IMR-90 (cell line): ENCODE measurements around the gene BEX3. TPM values are rescaled to one million over a fixed set of nuclear protein-coding genes. Genes with fewer than 3 reads are reported as not detected.

Experiments
- ATAC-seq: fragments of 200-7000 bp; cut with Tn5 transposase; 2 replicates; pipeline ENCODE4 v1.9.1; 2020; ENCODE audit warnings: low read depth, mild to moderate bottlenecking, moderate library complexity
- BruUV-seq: library from RNA; stranded (reverse); fragments of 400-500 nt; replicated peaks from 2 replicates; lab custom pipeline; 2021; lab: Mats Ljungman, UMichigan
- CTCF ChIA-PET: fragments of 300-600 bp; formaldehyde crosslinking; extraction: SDS; loops from one replicate; lab custom pipeline; 2021; ENCODE audit warnings: antibody characterized with exemption; lab: Yijun Ruan, JAX
- POLR2A ChIA-PET: fragments of 300-600 bp; sonication (Branson Sonifier 250); formaldehyde crosslinking; loops from one replicate; lab custom pipeline; 2022; ENCODE audit warnings: antibody characterized with exemption; ENCODE audit not compliant: unreplicated experiment; lab: Charles Lee
- DNase-seq: peaks from one replicate; pipeline ENCODE4 v3.0.0; 2013
- H2AFZ ChIP-seq: replicated peaks from 2 replicates; pipeline ENCODE3; 2013; ENCODE audit warnings: low read length, mild to moderate bottlenecking; ENCODE audit not compliant: poor library complexity
- H2AK5ac ChIP-seq: 2 replicates; pipeline ENCODE4 v1.6.1; 2013; ENCODE audit warnings: low read depth, low read length, inconsistent platforms
- H2AK9ac ChIP-seq: replicated peaks from 2 replicates; pipeline ENCODE3; 2013; ENCODE audit warnings: mild to moderate bottlenecking, low read depth, low read length, moderate library complexity; ENCODE audit not compliant: poor library complexity
- H2BK120ac ChIP-seq: 2 replicates; pipeline ENCODE4 v1.6.1; 2013; ENCODE audit warnings: low read depth, low read length, inconsistent platforms
- H2BK15ac ChIP-seq: 3 replicates; pipeline ENCODE4 v1.6.1; 2013; ENCODE audit warnings: low read depth, low read length, inconsistent platforms
- H2BK20ac ChIP-seq: 2 replicates; pipeline ENCODE4 v1.6.1; 2013; ENCODE audit warnings: low read depth, mild to moderate bottlenecking, inconsistent platforms, low read length, moderate library complexity
- H2BK5ac ChIP-seq: 2 replicates; pipeline ENCODE4 v1.6.1; 2013; ENCODE audit warnings: mild to moderate bottlenecking, low read depth, low read length, inconsistent platforms; ENCODE audit not compliant: poor library complexity, severe bottlenecking
- H3K14ac ChIP-seq: replicated peaks from 2 replicates; pipeline ENCODE4 v1.6.1; 2013; ENCODE audit warnings: low read depth, low read length, inconsistent platforms
- H3K18ac ChIP-seq: 2 replicates; pipeline ENCODE4 v1.6.1; 2013; ENCODE audit warnings: low read depth, low read length, control low read depth
- H3K23ac ChIP-seq: 2 replicates; pipeline ENCODE4 v1.6.1; 2013; ENCODE audit warnings: low read depth, low read length, inconsistent platforms
- H3K27ac ChIP-seq: 2 replicates; pipeline ENCODE4 v1.5.1; 2013; ENCODE audit warnings: mild to moderate bottlenecking, control low read depth, low read length; ENCODE audit not compliant: insufficient read depth
- H3K27me3 ChIP-seq: 2 replicates; pipeline ENCODE4 v1.6.1; 2013; ENCODE audit warnings: low read length; ENCODE audit not compliant: control insufficient read depth, insufficient read depth
- H3K36me3 ChIP-seq: 2 replicates; pipeline ENCODE4 v1.6.1; 2013; ENCODE audit warnings: low read length, mixed read lengths; ENCODE audit not compliant: control insufficient read depth, insufficient read depth
- H3K4ac ChIP-seq: 2 replicates; pipeline ENCODE4 v1.6.1; 2013; ENCODE audit warnings: low read depth, low read length, inconsistent platforms
- H3K4me1 ChIP-seq: 2 replicates; pipeline ENCODE4 v1.6.1; 2013; ENCODE audit warnings: low read length, mixed read lengths; ENCODE audit not compliant: control insufficient read depth, insufficient read depth
- H3K4me2 ChIP-seq: 2 replicates; pipeline ENCODE4 v1.6.1; 2013; ENCODE audit warnings: low read depth, mild to moderate bottlenecking, control low read depth, low read length, moderate library complexity
- H3K4me3 ChIP-seq: 2 replicates; pipeline ENCODE4 v1.5.1; 2013; ENCODE audit warnings: low read depth, mild to moderate bottlenecking, control low read depth, low read length, moderate library complexity; ENCODE audit not compliant: insufficient read depth
- H3K56ac ChIP-seq: 2 replicates; pipeline ENCODE4 v1.6.1; 2013; ENCODE audit warnings: low read length, inconsistent platforms; ENCODE audit not compliant: insufficient read depth; ENCODE audit errors: extremely low read depth
- H3K79me1 ChIP-seq, 2 experiments: 2 replicates each; pipeline ENCODE4 v1.6.1; 2013; ENCODE audit warnings: low read length in 2 of 2, inconsistent platforms in 1 of 2, low read depth in 1 of 2
- H3K9ac ChIP-seq: 2 replicates; pipeline ENCODE4 v1.6.1; 2013; ENCODE audit warnings: low read depth, low read length, control low read depth
- H3K9me1 ChIP-seq: 2 replicates; pipeline ENCODE4 v1.6.1; 2013; ENCODE audit warnings: low read length, inconsistent platforms; ENCODE audit not compliant: insufficient read depth
- H3K9me3 ChIP-seq: 2 replicates; pipeline ENCODE4 v1.6.1; 2013; ENCODE audit warnings: low read length; ENCODE audit not compliant: control insufficient read depth, insufficient read depth
- H4K20me1 ChIP-seq: 2 replicates; pipeline ENCODE4 v1.6.1; 2013; ENCODE audit warnings: low read length, inconsistent platforms; ENCODE audit not compliant: insufficient read depth
- H4K5ac ChIP-seq: 2 replicates; pipeline ENCODE4 v1.6.1; 2013; ENCODE audit warnings: mild to moderate bottlenecking, low read depth, low read length, control low read depth
- H4K8ac ChIP-seq, 2 experiments: 2 replicates each; pipeline ENCODE4 v1.6.1; 2013; ENCODE audit warnings: low read depth in 2 of 2, low read length in 2 of 2, control low read depth in 1 of 2, inconsistent platforms in 1 of 2
- H4K91ac ChIP-seq: 2 replicates; pipeline ENCODE4 v1.6.1; 2013; ENCODE audit warnings: low read depth, low read length, inconsistent platforms; ENCODE audit not compliant: insufficient read depth
- MAFK ChIP-seq: IDR thresholded peaks from 2 replicates; pipeline ENCODE4 v1.6.1; 2012; ENCODE audit warnings: low read depth, low read length, improper control_type of control experiment
- MXI1 ChIP-seq: IDR thresholded peaks from 2 replicates; pipeline ENCODE4 v1.6.1; 2012; ENCODE audit warnings: low read depth, mild to moderate bottlenecking, low read length, moderate library complexity, borderline replicate concordance
- WGBS, 2 experiments: methylation state at CpG; one replicate each; pipeline versions ENCODE4 v1.1.5 to v1.1.7; 2013; ENCODE audit warnings: missing lambda C conversion rate in 2 of 2; ENCODE audit not compliant: insufficient read length in 1 of 2; ENCODE audit errors: extremely low coverage in 2 of 2; 5-methylcytosine and 5-hydroxymethylcytosine counted together
- dilution Hi-C: fragments of 300-500 bp; cut with HindIII; formaldehyde crosslinking; loops from one replicate; pipeline ENCODE4 v1.14.3; 2018; ENCODE audit warnings: low sequenced_read_pairs; ENCODE audit not compliant: unreplicated experiment
- in situ Hi-C: fragments of 300-500 bp; cut with MboI; formaldehyde crosslinking; loops from 3 replicates; pipeline ENCODE4 v1.14.3; 2019; ENCODE audit warnings: low sequenced_read_pairs, inconsistent platforms, mixed read lengths
- intact Hi-C: fragments of 100-400 bp; cut with micrococcal nuclease; formaldehyde crosslinking; loops from 2 replicates; pipeline ENCODE4 v1.10.0; 2022
- polyA plus RNA-seq, 3 experiments: library from polyadenylated mRNA; depleted of rRNA; stranded (reverse); fragments of >200 nt; gene quantifications; 2 replicates each; pipeline ENCODE4 v1.2.3, GENCODE V29; 2012; ENCODE audit warnings: low replicate concordance in 1 of 3
- total RNA-seq: library from RNA; depleted of rRNA; stranded (reverse); fragments of >200 nt; gene quantifications from 2 replicates; pipeline ENCODE4 v1.2.3, GENCODE V29; 2012
- TF ChIP-seq, protein P1 (sequence below): conservative IDR thresholded peaks from 2 replicates; pipeline ENCODE4 v1.5.1; 2012; ENCODE audit warnings: mild to moderate bottlenecking, low read depth, low read length, improper control_type of control experiment

BEX3 gene
- total and polyA plus RNA-seq, 2 of the 4 experiments (the other 2 are of a cell fraction), result 114 to 409 TPM

DNA sequence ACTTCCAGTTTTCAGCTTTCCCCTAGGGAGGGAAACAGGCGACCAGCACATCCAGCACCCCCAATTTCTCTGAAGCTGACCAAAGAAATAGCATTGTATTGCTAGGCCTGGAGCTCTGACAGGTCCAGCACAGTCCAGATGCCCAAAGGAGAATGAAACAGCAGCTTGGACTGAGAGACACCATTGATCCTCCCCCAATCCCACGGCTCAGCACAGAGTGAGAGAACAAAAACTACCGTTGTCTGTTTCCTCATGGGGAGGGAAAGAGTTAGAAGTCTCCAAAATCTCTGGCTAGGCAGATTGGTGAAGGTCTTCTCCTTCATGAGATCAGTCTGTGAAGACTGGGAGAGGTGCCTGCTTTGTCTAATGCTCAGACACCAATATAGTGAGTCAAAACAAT, 37.7 kb upstream of the BEX3 start:
- Histone ChIP-seq H3K4ac (no peak overlapping the region), H2BK15ac (no peak overlapping the region), H3K4me3 (no peak overlapping the region), H3K4me2 (no peak overlapping the region), H3K4me1 (no peaks in the 10 kb centered on the region), H2BK5ac (no peak overlapping the region), H3K27ac (no peak overlapping the region), H3K56ac (no peak overlapping the region), H3K36me3 (no peaks in the 10 kb centered on the region), H3K23ac (no peak overlapping the region), H2BK20ac (no peak overlapping the region), H2AFZ (no peak overlapping the region), H4K5ac (no peak overlapping the region), H3K9me3 (no peaks in the 10 kb centered on the region), H3K27me3 (peaks cover 24% of the 10 kb centered on the region), H4K91ac (no peak overlapping the region), H2AK9ac (no peak overlapping the region), H3K9me1 (no peaks in the 10 kb centered on the region), H3K79me1 (no peaks in the 10 kb centered on the region), H2AK5ac (no peak overlapping the region), H4K8ac (no peak overlapping the region), H3K14ac (no peak overlapping the region), H2BK120ac (no peak overlapping the region), H4K20me1 (no peaks in the 10 kb centered on the region), H3K9ac (no peak overlapping the region), H3K18ac (no peak overlapping the region)
- BruUV-seq, result no TSS peak
- DNase-seq (no peak), ATAC-seq (no peak)
- WGBS, 2 experiments, result no CpG with 5 or more reads among the region's 3 CpGs
- TF ChIP-seq MAFK, result no peak
- TF ChIP-seq, protein P1, sequence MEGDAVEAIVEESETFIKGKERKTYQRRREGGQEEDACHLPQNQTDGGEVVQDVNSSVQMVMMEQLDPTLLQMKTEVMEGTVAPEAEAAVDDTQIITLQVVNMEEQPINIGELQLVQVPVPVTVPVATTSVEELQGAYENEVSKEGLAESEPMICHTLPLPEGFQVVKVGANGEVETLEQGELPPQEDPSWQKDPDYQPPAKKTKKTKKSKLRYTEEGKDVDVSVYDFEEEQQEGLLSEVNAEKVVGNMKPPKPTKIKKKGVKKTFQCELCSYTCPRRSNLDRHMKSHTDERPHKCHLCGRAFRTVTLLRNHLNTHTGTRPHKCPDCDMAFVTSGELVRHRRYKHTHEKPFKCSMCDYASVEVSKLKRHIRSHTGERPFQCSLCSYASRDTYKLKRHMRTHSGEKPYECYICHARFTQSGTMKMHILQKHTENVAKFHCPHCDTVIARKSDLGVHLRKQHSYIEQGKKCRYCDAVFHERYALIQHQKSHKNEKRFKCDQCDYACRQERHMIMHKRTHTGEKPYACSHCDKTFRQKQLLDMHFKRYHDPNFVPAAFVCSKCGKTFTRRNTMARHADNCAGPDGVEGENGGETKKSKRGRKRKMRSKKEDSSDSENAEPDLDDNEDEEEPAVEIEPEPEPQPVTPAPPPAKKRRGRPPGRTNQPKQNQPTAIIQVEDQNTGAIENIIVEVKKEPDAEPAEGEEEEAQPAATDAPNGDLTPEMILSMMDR, result no peak
- TF ChIP-seq MXI1, result no peak
- CTCF ChIA-PET, result no interaction called here
- in situ Hi-C loops, result no loop called here
- POLR2A ChIA-PET, result no interaction called here
- intact Hi-C loops, result no loop called here
- dilution Hi-C loops, result no loop called here
